ENCODE measurements around the gene WDHD1. TPM values are rescaled to one million over a fixed set of nuclear protein-coding genes. Genes with fewer than 3 reads are reported as not detected.

WDHD1 gene
- total and polyA plus RNA-seq, 2 of the 4 experiments (the other 2 are of a cell fraction), result 4.4 to 13.1 TPM

GRCh38 chr14:55015006-55015405 lies 11.9 kb downstream of the WDHD1 start:
- H2BK120ac ChIP-seq (ENCODE audit: low read depth, low read length), result no peak overlapping the region
- DNase-seq (no peak), ATAC-seq (ENCODE audit: low read depth) (no peak)
- BruUV-seq (replicated peaks), result no TSS peak
- no peaks in the 10 kb centered on the region; the same call in 1 of the 2 replicates for H3K9me1 ChIP-seq (ENCODE audit: insufficient read depth, low read length)
- no peaks in the 10 kb centered on the region for H3K9me3 ChIP-seq (ENCODE audit: control insufficient read depth, insufficient read depth, low read length)
- H4K91ac ChIP-seq (ENCODE audit: insufficient read depth, low read depth, low read length), result no peak overlapping the region
- H3K79me1 ChIP-seq (ENCODE audit: low read depth in 1 of 2, low read length in 2 of 2), result peaks cover 12 to 40% of the 10 kb centered on the region in 2 experiments
- H3K4me3 ChIP-seq (ENCODE audit: insufficient read depth, low read depth, low read length), result no peak overlapping the region
- H3K4ac ChIP-seq (ENCODE audit: low read depth, low read length), result no peak overlapping the region
- no peak overlapping the region for H3K4me2 ChIP-seq (ENCODE audit: low read depth, low read length)
- TF ChIP-seq CHD1 (IDR thresholded peaks at IDR 0.05; ENCODE audit: low read depth, low read length) (no peak), RFX5 (IDR thresholded peaks at IDR 0.05; ENCODE audit: low read depth, low read length) (no peak), MXI1 (IDR thresholded peaks at IDR 0.05; ENCODE audit: borderline replicate concordance, low read depth, low read length) (no peak), ELK1 (IDR thresholded peaks at IDR 0.05; ENCODE audit: borderline replicate concordance, low read depth, low read length) (no peak), POLR2A (IDR thresholded peaks at IDR 0.05; ENCODE audit: low read depth, low read length) (no peak), RCOR1 (IDR thresholded peaks at IDR 0.05; ENCODE audit: insufficient replicate concordance, low read length) (no peak)
- no peak overlapping the region for H2AK9ac ChIP-seq (replicated peaks; ENCODE audit: low read depth, low read length, poor library complexity)
- ChIA-PET CTCF (interaction anchor here (0.6 kb wide), 1 partner anchor 313 kb away, joined by 4 read pairs; no protein-coding TSS in a partner anchor), POLR2A (ENCODE audit: unreplicated experiment) (interaction anchor here (0.6 to 0.9 kb wide), 2 partner anchors 12 to 120 kb away, joined by 3 to 19 read pairs; partner anchors contain the start of gene WDHD1)
- H3K27ac ChIP-seq (ENCODE audit: insufficient read depth, low read length), result no peak overlapping the region
- no peaks in the 10 kb centered on the region for H3K27me3 ChIP-seq (ENCODE audit: control insufficient read depth, insufficient read depth, low read length)
- H3K9ac ChIP-seq (ENCODE audit: low read depth, low read length), result no peak overlapping the region
- H2AFZ ChIP-seq (replicated peaks; ENCODE audit: low read length, poor library complexity), result no peak overlapping the region
- H4K5ac ChIP-seq (ENCODE audit: low read depth, low read length), result no peak overlapping the region
- no peak overlapping the region for H2BK20ac ChIP-seq (ENCODE audit: low read depth, low read length)
- no peak overlapping the region for H3K56ac ChIP-seq (ENCODE audit: extremely low read depth, insufficient read depth, low read length)
- no CpG with 5 or more reads among the region's 2 CpGs for WGBS, 2 experiments (ENCODE audit: extremely low coverage in 2 of 2, insufficient read length in 1 of 2)
- H2BK15ac ChIP-seq (ENCODE audit: low read depth, low read length), result no peak overlapping the region
- H2AK5ac ChIP-seq (ENCODE audit: low read depth, low read length), result no peak overlapping the region
- H4K8ac ChIP-seq (ENCODE audit: low read depth in 2 of 2, low read length in 2 of 2), result no peak overlapping the region
- intact Hi-C loops (cut with micrococcal nuclease) (no loop called here), in situ Hi-C loops (cut with MboI; ENCODE audit: low sequenced_read_pairs) (no loop called here), dilution Hi-C loops (cut with HindIII; ENCODE audit: low sequenced_read_pairs, unreplicated experiment) (no loop called here)
- no peaks in the 10 kb centered on the region for H4K20me1 ChIP-seq (ENCODE audit: insufficient read depth, low read length)
- H2BK5ac ChIP-seq (ENCODE audit: low read depth, low read length, poor library complexity, severe bottlenecking), result no peak overlapping the region
- no peak overlapping the region for H3K14ac ChIP-seq (replicated peaks; ENCODE audit: low read depth, low read length)
- peaks cover 3% of the 10 kb centered on the region; the same call in 1 of the 2 replicates for H3K4me1 ChIP-seq (ENCODE audit: control insufficient read depth, insufficient read depth, low read length)
- H3K18ac ChIP-seq (ENCODE audit: low read depth, low read length), result no peak overlapping the region
- peaks cover 2% of the 10 kb centered on the region; the same call in 1 of the 2 replicates for H3K36me3 ChIP-seq (ENCODE audit: control insufficient read depth, insufficient read depth, low read length)
- no peak overlapping the region for H3K23ac ChIP-seq (ENCODE audit: low read depth, low read length)

Data from IMR-90 (cell line).